ENCODE results near the gene MDH1.

- TF ChIP-seq CTCF (conservative IDR thresholded peaks at IDR 0.05; ENCODE audit: low read length) = no peak
- TF ChIP-seq EZH2phosphoT487 (IDR thresholded peaks at IDR 0.05; ENCODE audit: borderline replicate concordance, low read depth, low read length) = no peak
Measured at GRCh38 chr2:63555299-63555698, 33.5 kb upstream of the MDH1 start.
